Liver (tissue), 9 donors: ENCODE measurements around the gene ITIH1. TPM values are rescaled to one million over a fixed set of nuclear protein-coding genes. Genes with fewer than 3 reads are reported as not detected.

Experiments
- DNase-seq: peaks from one replicate; pipeline ENCODE4 v3.0.0-alpha.2; 2017; ENCODE audit warnings: low spot score
- H3K27ac ChIP-seq, 2 donors: one replicate each; pipeline ENCODE4 v1.7.0; 2013; ENCODE audit warnings: inconsistent platforms in 2 of 2, low read length in 2 of 2, control low read depth in 1 of 2, low read depth in 1 of 2, mild to moderate bottlenecking in 1 of 2
- H3K27me3 ChIP-seq, 4 donors: one replicate each; pipeline versions ENCODE4 v1.6.1 to v1.7.0; 2013; ENCODE audit warnings: low read length in 3 of 4, inconsistent platforms in 1 of 4, mild to moderate bottlenecking in 1 of 4, moderate library complexity in 1 of 4; ENCODE audit not compliant: control insufficient read depth in 4 of 4, insufficient read depth in 4 of 4
- H3K36me3 ChIP-seq, 4 donors: one replicate each; pipeline versions ENCODE4 v1.6.1 to v1.7.0; 2013; ENCODE audit warnings: low read length in 3 of 4, mild to moderate bottlenecking in 3 of 4, low read depth in 1 of 4, moderate library complexity in 1 of 4; ENCODE audit not compliant: control insufficient read depth in 4 of 4, insufficient read depth in 3 of 4
- H3K4me1 ChIP-seq, 4 donors: one replicate each; pipeline versions ENCODE4 v1.6.1 to v1.7.0; 2013; ENCODE audit warnings: low read length in 3 of 4, mild to moderate bottlenecking in 3 of 4, moderate library complexity in 1 of 4; ENCODE audit not compliant: control insufficient read depth in 4 of 4, insufficient read depth in 4 of 4
- H3K4me3 ChIP-seq, 3 donors: one replicate each; pipeline versions ENCODE4 v1.6.1 to v1.7.0; 2013; ENCODE audit warnings: low read length in 3 of 3, control low read depth in 1 of 3, low read depth in 1 of 3, mild to moderate bottlenecking in 1 of 3
- H3K9ac ChIP-seq, 2 donors: one replicate each; pipeline ENCODE4 v1.7.0; 2013; ENCODE audit warnings: low read length in 2 of 2, mild to moderate bottlenecking in 2 of 2, moderate library complexity in 2 of 2, control low read depth in 1 of 2, low read depth in 1 of 2
- H3K9me3 ChIP-seq, 4 donors: one replicate each; pipeline versions ENCODE4 v1.6.1 to v1.7.0; 2013; ENCODE audit warnings: low read length in 3 of 4; ENCODE audit not compliant: control insufficient read depth in 4 of 4
- EGR1 ChIP-seq, 2 donors: IDR thresholded peaks; 2 replicates each; pipeline ENCODE4 v1.6.1; 2016 to 2018; ENCODE audit warnings: antibody characterized with exemption in 2 of 2, low read depth in 2 of 2
- FOXA1 ChIP-seq: IDR thresholded peaks from 2 replicates; pipeline ENCODE4 v1.6.1; 2016; ENCODE audit warnings: antibody characterized with exemption
- FOXA2 ChIP-seq: IDR thresholded peaks from 2 replicates; pipeline ENCODE4 v1.6.1; 2016; ENCODE audit warnings: antibody characterized with exemption
- GABPA ChIP-seq, 2 donors: IDR thresholded peaks in 1 of 2; conservative IDR thresholded peaks in 1 of 2; 2 replicates each; pipeline ENCODE4 v1.6.1; 2016; ENCODE audit warnings: antibody characterized with exemption in 2 of 2, mild to moderate bottlenecking in 1 of 2, moderate library complexity in 1 of 2
- HNF4A ChIP-seq, 2 donors: conservative IDR thresholded peaks; 2 replicates each; pipeline ENCODE4 v1.6.1; 2016; ENCODE audit warnings: antibody characterized with exemption in 2 of 2, mild to moderate bottlenecking in 2 of 2
- HNF4G ChIP-seq: IDR thresholded peaks from 2 replicates; pipeline ENCODE4 v1.6.1; 2016; ENCODE audit warnings: antibody characterized with exemption
- JUND ChIP-seq, 2 donors: IDR thresholded peaks; 2 replicates each; pipeline ENCODE4 v1.6.1; 2016; ENCODE audit warnings: antibody characterized with exemption in 2 of 2
- MAX ChIP-seq: IDR thresholded peaks from 2 replicates; pipeline ENCODE4 v1.6.1; 2016; ENCODE audit warnings: antibody characterized with exemption
- NR2F2 ChIP-seq: IDR thresholded peaks from 2 replicates; pipeline ENCODE4 v1.6.1; 2016; ENCODE audit warnings: antibody characterized with exemption
- RAD21 ChIP-seq, 2 donors: IDR thresholded peaks; 2 replicates each; pipeline ENCODE4 v1.6.1; 2016; ENCODE audit warnings: antibody characterized with exemption in 2 of 2, mild to moderate bottlenecking in 2 of 2
- RXRA ChIP-seq, 2 donors: IDR thresholded peaks; 2 replicates each; pipeline ENCODE4 v1.6.1; 2017 to 2018; ENCODE audit warnings: antibody characterized with exemption in 2 of 2, mild to moderate bottlenecking in 1 of 2
- SP1 ChIP-seq: IDR thresholded peaks from 2 replicates; pipeline ENCODE4 v1.6.1; 2018; ENCODE audit warnings: antibody characterized with exemption, mild to moderate bottlenecking
- TAF1 ChIP-seq: conservative IDR thresholded peaks from 2 replicates; pipeline ENCODE4 v1.6.1; 2016; ENCODE audit warnings: antibody characterized with exemption, mild to moderate bottlenecking
- YY1 ChIP-seq: IDR thresholded peaks from 2 replicates; pipeline ENCODE4 v1.6.1; 2016; ENCODE audit warnings: antibody characterized with exemption, mild to moderate bottlenecking
- WGBS: extraction: QIAGEN DNeasy Blood & Tissue Kit; methylation state at CpG from one replicate; pipeline ENCODE4 v1.1.7; 2013; 5-methylcytosine and 5-hydroxymethylcytosine counted together
- polyA plus RNA-seq, 2 donors: library from polyadenylated mRNA; stranded (reverse) in 1 of 2; unstranded in 1 of 2; fragments of 200-250 nt in 1 of 2; fragments of >200 nt in 1 of 2; fragmentation: Nextera tagmentation in 1 of 2; extraction: Ambion mirVana in 1 of 2; gene quantifications; one replicate each; pipeline versions ENCODE4 v1.2.1 to v1.2.3, GENCODE V29; 2013 to 2015
- total RNA-seq, 2 donors: library from RNA; depleted of rRNA; stranded (reverse); fragments of >200 nt; gene quantifications; one replicate each; pipeline ENCODE4 v1.2.3, GENCODE V29; 2014
- TF ChIP-seq, protein P1 (sequence below): IDR thresholded peaks from 2 replicates; pipeline ENCODE4 v1.6.1; 2016; ENCODE audit warnings: antibody characterized with exemption, mild to moderate bottlenecking
- TF ChIP-seq, protein P2 (sequence below): IDR thresholded peaks from 2 replicates; pipeline ENCODE4 v1.6.1; 2016; ENCODE audit warnings: antibody characterized with exemption
- TF ChIP-seq, protein P3 (sequence below): fragments of 150-350 bp; IDR thresholded peaks from 2 replicates; pipeline ENCODE4 v1.5.1; 2017; ENCODE audit warnings: improper control_type of control experiment, low read depth, low read length; ENCODE audit not compliant: missing input control
- TF ChIP-seq, protein P4 (sequence below): IDR thresholded peaks from 2 replicates; pipeline ENCODE4 v1.6.1; 2016; ENCODE audit warnings: antibody characterized with exemption
- donor health status: healthy.
- donor health status: healthy.
- donor health status: healthy.
- donor health status: healthy.
- donor health status: healthy.

ITIH1 gene
- total and polyA plus RNA-seq, 4 donors = 1,022 to 1,400 (median 1,242) TPM

- peak; percentile 90 for DNase-seq
- no peaks in the 10 kb centered on the region for H3K9me3 ChIP-seq
- H3K4me1 ChIP-seq = peaks cover 5 to 55% (median 49%) of the 10 kb centered on the region in 4 donors
- peak within 1 kb of the TSS in 1 of 2 donors; percentile 71 for H3K9ac ChIP-seq
- TF ChIP-seq JUND (IDR thresholded peaks at IDR 0.05) (no peak), GABPA (IDR thresholded peaks at IDR 0.05 in 1 of 2, conservative IDR thresholded peaks at IDR 0.05 in 1 of 2) (peak in 1 of 2 donors; percentile 44), HNF4A (conservative IDR thresholded peaks at IDR 0.05) (peak in 1 of 2 donors; percentile 37), FOXA2 (no peak), FOXA1 (peak; percentile 11), HNF4G (no peak), YY1 (peak; percentile 97), SP1 (peak; percentile 56), NR2F2 (no peak), RXRA (IDR thresholded peaks at IDR 0.05) (peak; percentile 36 to 54), RAD21 (IDR thresholded peaks at IDR 0.05) (peak; percentile 30 to 50), TAF1 (peak; percentile 83), MAX (peak; percentile 36), EGR1 (IDR thresholded peaks at IDR 0.05; ENCODE audit: low read depth in 2 of 2) (no peak)
- TF ChIP-seq, protein P1, sequence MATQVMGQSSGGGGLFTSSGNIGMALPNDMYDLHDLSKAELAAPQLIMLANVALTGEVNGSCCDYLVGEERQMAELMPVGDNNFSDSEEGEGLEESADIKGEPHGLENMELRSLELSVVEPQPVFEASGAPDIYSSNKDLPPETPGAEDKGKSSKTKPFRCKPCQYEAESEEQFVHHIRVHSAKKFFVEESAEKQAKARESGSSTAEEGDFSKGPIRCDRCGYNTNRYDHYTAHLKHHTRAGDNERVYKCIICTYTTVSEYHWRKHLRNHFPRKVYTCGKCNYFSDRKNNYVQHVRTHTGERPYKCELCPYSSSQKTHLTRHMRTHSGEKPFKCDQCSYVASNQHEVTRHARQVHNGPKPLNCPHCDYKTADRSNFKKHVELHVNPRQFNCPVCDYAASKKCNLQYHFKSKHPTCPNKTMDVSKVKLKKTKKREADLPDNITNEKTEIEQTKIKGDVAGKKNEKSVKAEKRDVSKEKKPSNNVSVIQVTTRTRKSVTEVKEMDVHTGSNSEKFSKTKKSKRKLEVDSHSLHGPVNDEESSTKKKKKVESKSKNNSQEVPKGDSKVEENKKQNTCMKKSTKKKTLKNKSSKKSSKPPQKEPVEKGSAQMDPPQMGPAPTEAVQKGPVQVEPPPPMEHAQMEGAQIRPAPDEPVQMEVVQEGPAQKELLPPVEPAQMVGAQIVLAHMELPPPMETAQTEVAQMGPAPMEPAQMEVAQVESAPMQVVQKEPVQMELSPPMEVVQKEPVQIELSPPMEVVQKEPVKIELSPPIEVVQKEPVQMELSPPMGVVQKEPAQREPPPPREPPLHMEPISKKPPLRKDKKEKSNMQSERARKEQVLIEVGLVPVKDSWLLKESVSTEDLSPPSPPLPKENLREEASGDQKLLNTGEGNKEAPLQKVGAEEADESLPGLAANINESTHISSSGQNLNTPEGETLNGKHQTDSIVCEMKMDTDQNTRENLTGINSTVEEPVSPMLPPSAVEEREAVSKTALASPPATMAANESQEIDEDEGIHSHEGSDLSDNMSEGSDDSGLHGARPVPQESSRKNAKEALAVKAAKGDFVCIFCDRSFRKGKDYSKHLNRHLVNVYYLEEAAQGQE = peak; percentile 48
- TF ChIP-seq, protein P2, sequence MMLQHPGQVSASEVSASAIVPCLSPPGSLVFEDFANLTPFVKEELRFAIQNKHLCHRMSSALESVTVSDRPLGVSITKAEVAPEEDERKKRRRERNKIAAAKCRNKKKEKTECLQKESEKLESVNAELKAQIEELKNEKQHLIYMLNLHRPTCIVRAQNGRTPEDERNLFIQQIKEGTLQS = no peak
- TF ChIP-seq, protein P3, sequence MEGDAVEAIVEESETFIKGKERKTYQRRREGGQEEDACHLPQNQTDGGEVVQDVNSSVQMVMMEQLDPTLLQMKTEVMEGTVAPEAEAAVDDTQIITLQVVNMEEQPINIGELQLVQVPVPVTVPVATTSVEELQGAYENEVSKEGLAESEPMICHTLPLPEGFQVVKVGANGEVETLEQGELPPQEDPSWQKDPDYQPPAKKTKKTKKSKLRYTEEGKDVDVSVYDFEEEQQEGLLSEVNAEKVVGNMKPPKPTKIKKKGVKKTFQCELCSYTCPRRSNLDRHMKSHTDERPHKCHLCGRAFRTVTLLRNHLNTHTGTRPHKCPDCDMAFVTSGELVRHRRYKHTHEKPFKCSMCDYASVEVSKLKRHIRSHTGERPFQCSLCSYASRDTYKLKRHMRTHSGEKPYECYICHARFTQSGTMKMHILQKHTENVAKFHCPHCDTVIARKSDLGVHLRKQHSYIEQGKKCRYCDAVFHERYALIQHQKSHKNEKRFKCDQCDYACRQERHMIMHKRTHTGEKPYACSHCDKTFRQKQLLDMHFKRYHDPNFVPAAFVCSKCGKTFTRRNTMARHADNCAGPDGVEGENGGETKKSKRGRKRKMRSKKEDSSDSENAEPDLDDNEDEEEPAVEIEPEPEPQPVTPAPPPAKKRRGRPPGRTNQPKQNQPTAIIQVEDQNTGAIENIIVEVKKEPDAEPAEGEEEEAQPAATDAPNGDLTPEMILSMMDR = no peak
- TF ChIP-seq, protein P4, sequence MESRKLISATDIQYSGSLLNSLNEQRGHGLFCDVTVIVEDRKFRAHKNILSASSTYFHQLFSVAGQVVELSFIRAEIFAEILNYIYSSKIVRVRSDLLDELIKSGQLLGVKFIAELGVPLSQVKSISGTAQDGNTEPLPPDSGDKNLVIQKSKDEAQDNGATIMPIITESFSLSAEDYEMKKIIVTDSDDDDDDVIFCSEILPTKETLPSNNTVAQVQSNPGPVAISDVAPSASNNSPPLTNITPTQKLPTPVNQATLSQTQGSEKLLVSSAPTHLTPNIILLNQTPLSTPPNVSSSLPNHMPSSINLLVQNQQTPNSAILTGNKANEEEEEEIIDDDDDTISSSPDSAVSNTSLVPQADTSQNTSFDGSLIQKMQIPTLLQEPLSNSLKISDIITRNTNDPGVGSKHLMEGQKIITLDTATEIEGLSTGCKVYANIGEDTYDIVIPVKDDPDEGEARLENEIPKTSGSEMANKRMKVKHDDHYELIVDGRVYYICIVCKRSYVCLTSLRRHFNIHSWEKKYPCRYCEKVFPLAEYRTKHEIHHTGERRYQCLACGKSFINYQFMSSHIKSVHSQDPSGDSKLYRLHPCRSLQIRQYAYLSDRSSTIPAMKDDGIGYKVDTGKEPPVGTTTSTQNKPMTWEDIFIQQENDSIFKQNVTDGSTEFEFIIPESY = peak; percentile 45
- peaks cover 2 to 21% (median 9%) of the 10 kb centered on the region in 4 donors for H3K36me3 ChIP-seq
- H3K27me3 ChIP-seq = no peaks in the 10 kb centered on the region
- peak within 1 kb of the TSS; percentile 70 to 92 (median 71) for H3K4me3 ChIP-seq
- under 1% methylated on average over 67 of the region's 67 CpGs for WGBS
- peak within 1 kb of the TSS; percentile 39 to 60 for H3K27ac ChIP-seq
Measured at GRCh38 chr3:52770496-52771333, 6.7 kb upstream of the ITIH1 start, which contains the start of gene NEK4. Gene NEK4 (minus strand): TSS chr3:52770940. CDS start chr3:52770746, 194 bp downstream.
